Motor neuron (in vitro differentiated cells): ENCODE results near the gene EIF5A. TPM values are rescaled to one million over a fixed set of nuclear protein-coding genes. Genes with fewer than 3 reads are reported as not detected.
A peak's percentile ranks its signal among the peaks of the same experiment; 100 is the strongest.

Source experiments
- ATAC-seq, 8 experiments: fragments of 200-7000 bp; cut with Tn5 transposase; replicated peaks in 6 of 8; 2 replicates each; pipeline ENCODE4 v1.8.0; 2021; ENCODE audit warnings: mild to moderate bottlenecking in 8 of 8, moderate library complexity in 8 of 8
- H3K27ac ChIP-seq, 2 donors: fragments of 250-450 bp; sonication (Bioruptor Pico); 2 replicates each; pipeline ENCODE4 v1.9.0; 2021; ENCODE audit warnings: antibody characterized with exemption in 2 of 2, mild to moderate bottlenecking in 2 of 2, moderate library complexity in 1 of 2
- H3K4me1 ChIP-seq, 2 donors: fragments of 250-450 bp; sonication (Bioruptor Pico); replicated peaks in 1 of 2; 2 replicates each; pipeline ENCODE4 v1.6.1; 2021; ENCODE audit warnings: antibody characterized with exemption in 2 of 2, mild to moderate bottlenecking in 2 of 2, moderate library complexity in 1 of 2
- H3K4me3 ChIP-seq, 5 donors: fragments of 250-450 bp; sonication (Bioruptor Pico); 2 replicates each; pipeline ENCODE4 v1.9.0; 2021; ENCODE audit warnings: antibody characterized with exemption in 5 of 5, mild to moderate bottlenecking in 5 of 5, moderate library complexity in 4 of 5
- WGBS, 10 experiments: fragments of 450-650 bp; shearing (Covaris generic); methylation state at CpG; one replicate each; pipeline ENCODE4 v1.0.0; 2022; 5-methylcytosine and 5-hydroxymethylcytosine counted together
- in situ Hi-C, 9 experiments: fragments of 400-800 bp; cut with MboI; loops; one replicate each; pipeline ENCODE4 v1.15.0; 2021; ENCODE audit warnings: low sequenced_read_pairs in 9 of 9, low pct_unique_long_range_greater_than_20kb in 2 of 9; ENCODE audit not compliant: unreplicated experiment in 9 of 9
- total RNA-seq, 8 experiments: library from RNA; unstranded; fragments of 300-600 nt; gene quantifications; 2 replicates each; pipeline versions ENCODE4 v1.2.3 to v1.2.4, GENCODE V29; 2022

Gene EIF5A
- total RNA-seq, 8 experiments from 2014 or later, result 104 to 785 (median 231) TPM

GRCh38 chr17:7280519-7281073 lies 26.8 kb upstream of the EIF5A start:
- ATAC-seq, result peak; percentile 60 to 80 (median 71)
- H3K4me3 ChIP-seq, result peak overlapping the region in 4 of 5 donors; percentile 9 to 44 (median 38)
- H3K4me1 ChIP-seq, result peaks cover 0 to 8% of the 10 kb centered on the region in 2 donors
- in situ Hi-C loops, result loop anchor here in 1 of 9 experiments (25.0 kb wide), 1 partner anchor 243 kb away; the partner anchor contains the start of genes SLC16A11 and SLC16A13
- no peak overlapping the region for H3K27ac ChIP-seq
- WGBS, 10 experiments, result 0 to 3% (median 0%) methylated on average over 2 to 24 of the region's 29 CpGs; no CpG with 5 or more reads in 4 of the 10 experiments

DNA sequence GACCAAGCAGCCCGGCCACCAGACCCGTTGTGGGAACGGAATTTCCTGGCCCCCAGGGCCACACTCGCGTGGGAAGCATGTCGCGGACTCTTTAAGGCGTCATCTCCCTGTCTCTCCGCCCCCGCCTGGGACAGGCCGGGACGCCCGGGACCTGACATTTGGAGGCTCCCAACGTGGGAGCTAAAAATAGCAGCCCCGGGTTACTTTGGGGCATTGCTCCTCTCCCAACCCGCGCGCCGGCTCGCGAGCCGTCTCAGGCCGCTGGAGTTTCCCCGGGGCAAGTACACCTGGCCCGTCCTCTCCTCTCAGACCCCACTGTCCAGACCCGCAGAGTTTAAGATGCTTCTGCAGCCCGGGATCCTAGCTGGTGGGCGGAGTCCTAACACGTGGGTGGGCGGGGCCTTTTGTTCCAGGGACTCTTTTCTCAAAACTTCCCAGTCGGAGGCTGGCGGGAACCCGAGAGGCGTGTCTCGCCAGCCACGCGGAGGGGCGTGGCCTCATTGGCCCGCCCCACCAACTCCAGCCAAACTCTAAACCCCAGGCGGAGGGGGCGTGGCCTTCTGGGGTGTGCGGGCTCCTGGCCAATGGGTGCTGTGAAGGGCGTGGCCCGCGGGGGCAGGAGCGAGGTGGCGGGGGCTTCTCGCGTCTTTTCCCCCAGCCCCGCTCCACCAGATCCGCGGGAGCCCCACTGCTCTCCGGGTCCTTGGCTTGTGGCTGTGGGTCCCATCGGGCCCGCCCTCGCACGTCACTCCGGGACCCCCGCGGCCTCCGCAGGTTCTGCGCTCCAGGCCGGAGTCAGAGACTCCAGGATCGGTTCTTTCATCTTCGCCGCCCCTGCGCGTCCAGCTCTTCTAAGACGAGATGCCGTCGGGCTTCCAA lies 26.1 kb upstream of the EIF5A start, which contains the start of gene SLC2A4:
Gene SLC2A4 (plus strand): TSS at position 645 of the 879 bp plus-strand sequence. CDS start 217 bp downstream, at position 862.
- Histone ChIP-seq H3K4me1 (peaks cover 0 to 8% of the 10 kb centered on the region in 2 donors), H3K27ac (no peak within 1 kb of the TSS), H3K4me3 (peak within 1 kb of the TSS; percentile 26 to 44 (median 38))
- ATAC-seq, result peak; percentile 69 to 86 (median 82)
- 0% methylated on average over 2 to 18 of the region's 71 CpGs; no CpG with 5 or more reads in 6 of the 10 experiments for WGBS, 10 experiments
- in situ Hi-C loops, result loop anchor here in 1 of 9 experiments (25.0 kb wide), 1 partner anchor 244 kb away; the partner anchor contains the start of genes SLC16A11 and SLC16A13

- peak overlapping the region; percentile 26 to 44 (median 38) for H3K4me3 ChIP-seq
- 0 to 20% (median 4%) methylated on average over 1 to 4 of the region's 43 CpGs; no CpG with 5 or more reads in 7 of the 10 experiments for WGBS, 10 experiments
- ATAC-seq, result peak in 5 of 8 experiments; percentile 7 to 40 (median 33)
- no peak overlapping the region for H3K27ac ChIP-seq
- H3K4me1 ChIP-seq, result peaks cover 0 to 8% of the 10 kb centered on the region in 2 donors
- in situ Hi-C loops, result loop anchor here in 1 of 9 experiments (25.0 kb wide), 1 partner anchor 245 kb away; the partner anchor contains the start of genes SLC16A11 and SLC16A13
Observed at GRCh38 chr17:7281953-7282751, 25.3 kb upstream of the EIF5A start.

DNA sequence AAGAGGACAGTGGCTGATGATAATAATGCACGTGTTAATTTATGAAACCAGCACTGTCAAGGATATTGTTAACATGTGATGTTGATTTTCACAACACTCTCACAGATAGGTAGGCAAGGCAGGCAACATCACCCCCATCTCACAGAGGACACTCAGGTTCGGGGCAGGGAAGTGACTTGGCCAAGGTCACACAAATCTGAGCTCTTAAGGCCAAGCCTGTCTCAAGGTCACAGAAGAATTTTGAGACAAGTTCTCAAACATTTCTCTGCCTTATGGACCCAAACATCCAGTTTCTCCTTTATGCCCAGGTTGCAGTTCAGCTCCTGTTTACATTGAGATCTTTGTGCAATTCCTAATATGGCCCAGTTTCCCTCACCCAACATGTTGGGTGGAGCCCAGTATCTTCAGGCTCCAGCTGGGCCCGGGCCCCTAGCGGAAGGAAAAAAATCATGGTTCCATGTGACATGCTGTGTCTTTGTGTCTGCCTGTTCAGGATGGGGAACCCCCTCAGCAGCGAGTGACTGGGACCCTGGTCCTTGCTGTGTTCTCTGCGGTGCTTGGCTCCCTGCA lies 24.6 kb upstream of the EIF5A start:
- in situ Hi-C loops, result loop anchor here in 1 of 9 experiments (25.0 kb wide), 1 partner anchor 246 kb away; the partner anchor contains the start of genes SLC16A11 and SLC16A13
- 50 to 100% (median 80%) methylated on average over 1 to 4 of the region's 6 CpGs; no CpG with 5 or more reads in 1 of the 10 experiments for whole genome bisulfite sequencing, 10 experiments
- peaks cover 0 to 8% of the 10 kb centered on the region in 2 donors for H3K4me1 ChIP-seq
- ATAC-seq, result peak in 1 of 8 experiments; percentile 6
- peak overlapping the region in 2 of 5 donors; percentile 38 to 44 for H3K4me3 ChIP-seq
- H3K27ac ChIP-seq, result no peak overlapping the region

GRCh38 chr17:7283471-7284216 lies 23.8 kb upstream of the EIF5A start:
- Histone ChIP-seq H3K4me3 (no peak overlapping the region), H3K4me1 (peaks cover 0 to 8% of the 10 kb centered on the region in 2 donors), H3K27ac (no peak overlapping the region)
- 87 to 93% (median 93%) methylated on average over 3 to 11 of the region's 18 CpGs; no CpG with 5 or more reads in 7 of the 10 experiments for WGBS, 10 experiments
- in situ Hi-C loops, result loop anchor here in 1 of 9 experiments (25.0 kb wide), 1 partner anchor 246 kb away; the partner anchor contains the start of genes SLC16A11 and SLC16A13
- ATAC-seq, result no peak

GRCh38 chr17:7284911-7285310 lies 22.5 kb upstream of the EIF5A start:
- 60 to 100% (median 78%) methylated on average over 1 to 7 of the region's 16 CpGs; no CpG with 5 or more reads in 4 of the 10 experiments for WGBS, 10 experiments
- no peak overlapping the region for H3K4me3 ChIP-seq
- in situ Hi-C loops, result loop anchor here in 1 of 9 experiments (25.0 kb wide), 1 partner anchor 248 kb away; the partner anchor contains the start of genes SLC16A11 and SLC16A13
- ATAC-seq, result no peak
- no peak overlapping the region for H3K27ac ChIP-seq
- H3K4me1 ChIP-seq, result peaks cover 0 to 8% of the 10 kb centered on the region in 2 donors

- Histone ChIP-seq H3K27ac (no peak overlapping the region), H3K4me3 (no peak overlapping the region), H3K4me1 (peaks cover 0 to 8% of the 10 kb centered on the region in 2 donors)
- no peak for ATAC-seq
- WGBS, 10 experiments, result 87 to 100% (median 89%) methylated on average over 1 to 8 of the region's 12 CpGs; no CpG with 5 or more reads in 6 of the 10 experiments
- in situ Hi-C loops, result loop anchor here in 1 of 9 experiments (25.0 kb wide), 1 partner anchor 248 kb away; the partner anchor contains the start of genes SLC16A11 and SLC16A13
Observed at GRCh38 chr17:7285679-7286078, 21.7 kb upstream of the EIF5A start.

GRCh38 chr17:7289256-7290032 lies 18.0 kb upstream of the EIF5A start:
- H3K4me1 ChIP-seq, result peaks cover 5 to 6% of the 10 kb centered on the region in 2 donors
- in situ Hi-C loops, result loop anchor here in 1 of 9 experiments (25.0 kb wide), 1 partner anchor 252 kb away; the partner anchor contains the start of genes SLC16A11 and SLC16A13
- WGBS, 10 experiments, result 92 to 100% methylated on average over 2 of the region's 18 CpGs; no CpG with 5 or more reads in 8 of the 10 experiments
- H3K27ac ChIP-seq, result no peak overlapping the region
- ATAC-seq, result no peak
- H3K4me3 ChIP-seq, result no peak overlapping the region

- in situ Hi-C loops, result loop anchor here in 1 of 9 experiments (25.0 kb wide), 1 partner anchor 253 kb away; the partner anchor contains the start of genes SLC16A11 and SLC16A13
- Histone ChIP-seq H3K4me3 (no peak overlapping the region), H3K27ac (no peak overlapping the region), H3K4me1 (peaks cover 5 to 6% of the 10 kb centered on the region in 2 donors)
- WGBS, 10 experiments, result 83 to 100% (median 91%) methylated on average over 1 to 5 of the region's 19 CpGs; no CpG with 5 or more reads in 7 of the 10 experiments
- no peak for ATAC-seq
Observed at GRCh38 chr17:7290166-7290565, 17.3 kb upstream of the EIF5A start.

- in situ Hi-C loops, result loop anchor here in 1 of 9 experiments (25.0 kb wide), 1 partner anchor 253 kb away; the partner anchor contains the start of genes SLC16A11 and SLC16A13
- no peak for ATAC-seq
- H3K4me3 ChIP-seq, result no peak overlapping the region
- no peak overlapping the region for H3K27ac ChIP-seq
- WGBS, 10 experiments, result 10 to 93% (median 52%) methylated on average over 1 to 5 of the region's 11 CpGs; no CpG with 5 or more reads in 2 of the 10 experiments
- H3K4me1 ChIP-seq, result peaks cover 5 to 6% of the 10 kb centered on the region in 2 donors
Observed at GRCh38 chr17:7290685-7291084, 16.7 kb upstream of the EIF5A start.
